Measurements from ENCODE around the gene CCDC92B. TPM values are rescaled to one million over a fixed set of nuclear protein-coding genes. Genes with fewer than 3 reads are reported as not detected.

The CCDC92B gene
- total RNA-seq: not detected in 2 replicates

DNA sequence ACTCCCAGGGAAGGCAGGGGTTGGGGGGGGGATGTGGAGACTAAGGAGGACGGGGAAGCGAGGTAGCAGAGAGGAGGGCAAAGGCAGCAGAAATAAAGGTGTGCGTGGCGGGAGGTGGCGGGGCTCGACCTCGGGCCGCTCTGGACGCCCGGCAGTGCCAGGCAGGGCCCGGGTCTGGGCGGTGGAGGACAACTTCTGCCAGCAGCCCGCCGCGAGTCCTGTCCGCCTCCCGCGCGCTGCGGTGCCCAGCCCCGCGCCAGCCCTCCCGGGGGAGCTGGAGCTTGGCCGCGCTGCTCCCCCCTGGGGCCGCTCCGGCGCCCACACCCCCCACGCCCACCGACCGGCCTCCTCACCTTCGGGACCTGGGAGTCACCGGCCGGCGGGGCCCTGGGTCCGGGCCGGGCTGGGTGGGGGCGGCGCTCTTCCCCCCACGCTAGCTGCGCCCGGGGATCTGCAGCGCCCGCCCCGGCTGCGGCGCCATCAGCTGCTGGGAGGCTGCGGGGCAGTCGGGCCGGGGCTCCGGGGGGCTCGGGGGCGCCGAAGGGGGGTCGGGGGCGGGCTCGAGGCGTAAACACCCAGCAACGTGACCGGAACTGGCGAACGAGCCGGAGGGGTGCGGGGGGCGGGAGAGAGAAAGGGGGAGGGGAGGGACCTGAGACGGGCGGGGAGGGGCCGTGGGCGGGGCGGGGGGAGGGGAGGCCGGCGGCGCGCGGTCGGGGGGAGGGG lies at the start of gene CCDC92B:
TSS of gene CCDC92B (minus strand) at position 595 of the 726 bp plus-strand sequence. CDS start 14,507 bp downstream, outside the sequence.
- Histone ChIP-seq H3K4me3 (ENCODE audit: low read depth, low read length) (no peak within 1 kb of the TSS), H3K27me3 (ENCODE audit: control insufficient read depth, insufficient read depth, low read length) (peaks cover 17% of the 10 kb centered on the region), H3K36me3 (ENCODE audit: control insufficient read depth, insufficient read depth, low read length) (no peaks in the 10 kb centered on the region)
- no peak for DNase-seq (ENCODE audit: low read depth)
- no peak for FAIRE-seq
- TF ChIP-seq, protein P1, sequence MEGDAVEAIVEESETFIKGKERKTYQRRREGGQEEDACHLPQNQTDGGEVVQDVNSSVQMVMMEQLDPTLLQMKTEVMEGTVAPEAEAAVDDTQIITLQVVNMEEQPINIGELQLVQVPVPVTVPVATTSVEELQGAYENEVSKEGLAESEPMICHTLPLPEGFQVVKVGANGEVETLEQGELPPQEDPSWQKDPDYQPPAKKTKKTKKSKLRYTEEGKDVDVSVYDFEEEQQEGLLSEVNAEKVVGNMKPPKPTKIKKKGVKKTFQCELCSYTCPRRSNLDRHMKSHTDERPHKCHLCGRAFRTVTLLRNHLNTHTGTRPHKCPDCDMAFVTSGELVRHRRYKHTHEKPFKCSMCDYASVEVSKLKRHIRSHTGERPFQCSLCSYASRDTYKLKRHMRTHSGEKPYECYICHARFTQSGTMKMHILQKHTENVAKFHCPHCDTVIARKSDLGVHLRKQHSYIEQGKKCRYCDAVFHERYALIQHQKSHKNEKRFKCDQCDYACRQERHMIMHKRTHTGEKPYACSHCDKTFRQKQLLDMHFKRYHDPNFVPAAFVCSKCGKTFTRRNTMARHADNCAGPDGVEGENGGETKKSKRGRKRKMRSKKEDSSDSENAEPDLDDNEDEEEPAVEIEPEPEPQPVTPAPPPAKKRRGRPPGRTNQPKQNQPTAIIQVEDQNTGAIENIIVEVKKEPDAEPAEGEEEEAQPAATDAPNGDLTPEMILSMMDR (IDR thresholded peaks at IDR 0.05; ENCODE audit: insufficient read depth, low read length, severe bottlenecking): no peak

DNA sequence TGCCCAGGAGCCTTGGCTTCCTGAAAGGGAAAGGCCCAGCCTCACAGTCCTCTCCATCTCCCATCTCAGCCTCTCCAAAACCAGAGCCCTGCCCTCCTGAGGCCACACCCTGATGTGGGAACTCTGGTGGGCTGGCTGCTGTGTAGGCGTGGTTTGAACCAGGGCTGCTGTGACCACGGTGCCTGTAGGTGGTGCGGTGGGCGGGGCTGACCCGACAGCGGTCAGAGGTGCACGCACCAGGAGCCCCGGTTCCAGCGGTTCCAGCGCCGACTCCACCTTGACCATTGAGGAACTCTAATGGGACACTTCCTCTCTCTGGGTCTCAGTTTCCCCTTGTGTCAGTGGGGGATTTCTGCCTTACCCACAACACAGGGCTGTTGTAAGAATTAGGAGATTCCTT lies 49.2 kb upstream of the CCDC92B start:
- Histone ChIP-seq H3K4me3 (ENCODE audit: low read depth, low read length) (no peak overlapping the region), H3K27me3 (ENCODE audit: control insufficient read depth, insufficient read depth, low read length) (peaks cover 2% of the 10 kb centered on the region), H3K36me3 (ENCODE audit: control insufficient read depth, insufficient read depth, low read length) (no peaks in the 10 kb centered on the region)
- TF ChIP-seq, protein P1 (IDR thresholded peaks at IDR 0.05; ENCODE audit: insufficient read depth, low read length, severe bottlenecking): no peak
- DNase-seq (ENCODE audit: low read depth): no peak
- no peak for FAIRE-seq

DNA sequence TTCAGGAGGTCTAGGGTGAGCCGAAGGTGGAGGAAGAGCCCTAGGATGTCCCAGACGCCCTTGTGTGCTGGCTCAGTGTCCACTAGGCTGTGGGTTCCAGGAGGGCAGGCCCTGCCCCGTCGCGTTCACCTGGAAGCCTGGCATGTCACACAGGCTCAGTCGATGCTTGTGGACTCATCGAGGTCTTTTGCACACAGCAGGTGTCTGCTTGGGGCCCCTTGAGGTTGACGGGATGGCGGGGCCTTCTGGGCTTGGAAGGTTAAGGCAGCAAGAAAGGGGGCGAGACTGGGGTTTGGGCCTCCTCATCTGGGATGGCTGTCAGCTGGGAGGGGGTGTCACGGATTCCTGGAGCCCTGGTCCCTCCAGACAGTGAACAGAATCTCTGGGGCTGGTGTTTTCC lies 48.7 kb upstream of the CCDC92B start:
- no peak for DNase-seq (ENCODE audit: low read depth)
- Histone ChIP-seq H3K27me3 (ENCODE audit: control insufficient read depth, insufficient read depth, low read length) (peaks cover 2% of the 10 kb centered on the region), H3K36me3 (ENCODE audit: control insufficient read depth, insufficient read depth, low read length) (no peaks in the 10 kb centered on the region), H3K4me3 (ENCODE audit: low read depth, low read length) (no peak overlapping the region)
- FAIRE-seq: no peak
- TF ChIP-seq, protein P1 (IDR thresholded peaks at IDR 0.05; ENCODE audit: insufficient read depth, low read length, severe bottlenecking): no peak

DNA sequence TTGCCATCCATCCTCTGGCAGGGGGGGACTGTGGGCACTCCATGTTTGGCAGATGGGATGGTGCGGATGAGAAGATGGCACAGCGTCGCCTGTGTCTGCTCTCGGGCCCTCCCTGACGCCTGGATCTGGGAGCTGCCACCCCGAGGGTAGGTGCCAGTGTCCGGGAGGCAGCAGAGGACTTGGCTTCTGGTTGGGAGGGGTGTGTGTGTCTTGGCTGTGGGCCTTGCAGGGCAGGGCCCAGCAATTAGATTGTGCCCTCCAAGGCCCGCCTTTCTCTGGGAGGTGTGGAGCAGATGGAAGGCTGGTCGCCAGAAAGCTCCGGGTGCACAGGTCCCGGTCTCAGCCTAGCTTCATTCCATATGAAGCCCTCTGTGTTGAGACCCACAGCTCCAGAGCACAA lies 48.2 kb upstream of the CCDC92B start:
- TF ChIP-seq, protein P1 (IDR thresholded peaks at IDR 0.05; ENCODE audit: insufficient read depth, low read length, severe bottlenecking): no peak
- H3K36me3 ChIP-seq (ENCODE audit: control insufficient read depth, insufficient read depth, low read length): no peaks in the 10 kb centered on the region
- peaks cover 2% of the 10 kb centered on the region for H3K27me3 ChIP-seq (ENCODE audit: control insufficient read depth, insufficient read depth, low read length)
- H3K4me3 ChIP-seq (ENCODE audit: low read depth, low read length): no peak overlapping the region
- DNase-seq (ENCODE audit: low read depth): no peak
- no peak for FAIRE-seq

DNA sequence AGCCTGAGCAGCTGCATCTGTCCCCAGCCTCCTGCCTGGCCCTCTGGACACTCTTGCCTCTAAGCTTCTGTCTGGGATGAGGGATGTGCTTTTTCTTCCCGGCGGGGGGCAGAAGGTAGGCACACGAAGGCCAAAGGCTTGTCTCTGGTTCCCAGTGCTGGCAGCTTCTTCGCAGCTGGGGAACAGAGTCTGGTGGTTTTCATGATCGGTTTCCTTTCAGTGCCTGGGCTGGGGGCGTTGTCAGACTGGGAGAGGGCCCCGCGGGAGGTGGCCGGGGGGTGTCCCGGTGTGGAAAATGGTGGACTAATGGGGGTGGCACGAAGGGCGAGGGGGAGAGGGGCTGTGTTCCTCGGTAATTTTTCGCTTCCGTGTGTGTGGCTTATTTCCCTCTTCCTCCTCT lies 47.8 kb upstream of the CCDC92B start:
- Histone ChIP-seq H3K27me3 (ENCODE audit: control insufficient read depth, insufficient read depth, low read length) (peaks cover 2% of the 10 kb centered on the region), H3K4me3 (ENCODE audit: low read depth, low read length) (no peak overlapping the region), H3K36me3 (ENCODE audit: control insufficient read depth, insufficient read depth, low read length) (no peaks in the 10 kb centered on the region)
- no peak for DNase-seq (ENCODE audit: low read depth)
- TF ChIP-seq, protein P1 (IDR thresholded peaks at IDR 0.05; ENCODE audit: insufficient read depth, low read length, severe bottlenecking): no peak
- no peak for FAIRE-seq

All from bronchial epithelial cell (primary cell).